Effector memory CD4-positive, alpha-beta T cell (primary cell): ENCODE results near the gene RPUSD3.
"Not testable (repeated sequence)": the region's sequence is repeated elsewhere in the genome, so short reads cannot be mapped to it uniquely, and the experiment has no call there.

ENCODE experiments used
- DNase-seq, 3 donors: peaks; one replicate each; pipeline ENCODE4 v3.0.0-alpha.2; 2020
- H3K27ac ChIP-seq: 2 replicates; pipeline ENCODE4 v1.7.0; 2013; ENCODE audit warnings: mild to moderate bottlenecking, low read length, moderate library complexity; ENCODE audit not compliant: insufficient read depth, poor library complexity, severe bottlenecking
- H3K27me3 ChIP-seq: replicated peaks from 2 replicates; pipeline ENCODE4 v1.7.0; 2013; ENCODE audit warnings: mild to moderate bottlenecking, low read length; ENCODE audit not compliant: insufficient read depth, control insufficient read depth, poor library complexity, severe bottlenecking
- H3K36me3 ChIP-seq: 2 replicates; pipeline ENCODE4 v1.7.0; 2013; ENCODE audit warnings: mild to moderate bottlenecking, low read length, moderate library complexity; ENCODE audit not compliant: control insufficient read depth, insufficient read depth
- H3K4me1 ChIP-seq: 2 replicates; pipeline ENCODE4 v1.7.0; 2013; ENCODE audit warnings: low read length, mild to moderate bottlenecking; ENCODE audit not compliant: control insufficient read depth, insufficient read depth, poor library complexity, severe bottlenecking
- H3K4me3 ChIP-seq: 2 replicates; pipeline ENCODE4 v1.7.0; 2013; ENCODE audit warnings: low read length, low read depth, mild to moderate bottlenecking; ENCODE audit not compliant: insufficient read depth, poor library complexity, severe bottlenecking
- H3K9me3 ChIP-seq: 2 replicates; pipeline ENCODE4 v1.7.0; 2013; ENCODE audit warnings: mild to moderate bottlenecking, low read length, moderate library complexity; ENCODE audit not compliant: control insufficient read depth

Gene RPUSD3

GRCh38 chr3:9883706-9884554 lies 40.1 kb upstream of the RPUSD3 start:
- Histone ChIP-seq H3K36me3 (no peaks in the 10 kb centered on the region), H3K27me3 (no peaks in the 10 kb centered on the region), H3K4me3 (no peak overlapping the region), H3K9me3 (no peaks in the 10 kb centered on the region), H3K27ac (no peak overlapping the region), H3K4me1 (no peaks in the 10 kb centered on the region)
- DNase-seq = no peak

GRCh38 chr3:9881441-9881840 lies 37.6 kb upstream of the RPUSD3 start:
- Histone ChIP-seq H3K9me3 (no peaks in the 10 kb centered on the region), H3K27ac (no peak overlapping the region), H3K27me3 (no peaks in the 10 kb centered on the region), H3K4me1 (no peaks in the 10 kb centered on the region), H3K4me3 (no peak overlapping the region), H3K36me3 (no peaks in the 10 kb centered on the region)
- DNase-seq = no peak

- H3K4me1 ChIP-seq = no peaks in the 10 kb centered on the region
- no peaks in the 10 kb centered on the region for H3K36me3 ChIP-seq
- H3K27ac ChIP-seq = no peak within 1 kb of the TSS
- no peaks in the 10 kb centered on the region for H3K9me3 ChIP-seq
- no peak within 1 kb of the TSS for H3K4me3 ChIP-seq
- H3K27me3 ChIP-seq = no peaks in the 10 kb centered on the region
- no peak for DNase-seq
Observed at GRCh38 chr3:9879830-9880549, 36.2 kb upstream of the RPUSD3 start, which contains the start of gene CIDEC. TSS of gene CIDEC (minus strand) at chr3:9880253. CDS start at chr3:9878486, 1,767 bp downstream.

GRCh38 chr3:9878700-9879099 lies 34.9 kb upstream of the RPUSD3 start:
- Histone ChIP-seq H3K27me3 (no peaks in the 10 kb centered on the region), H3K27ac (no peak overlapping the region), H3K4me1 (no peaks in the 10 kb centered on the region), H3K9me3 (no peaks in the 10 kb centered on the region), H3K36me3 (no peaks in the 10 kb centered on the region), H3K4me3 (no peak overlapping the region)
- no peak for DNase-seq

- Histone ChIP-seq H3K36me3 (no peaks in the 10 kb centered on the region), H3K4me3 (no peak overlapping the region), H3K27me3 (no peaks in the 10 kb centered on the region), H3K9me3 (no peaks in the 10 kb centered on the region), H3K27ac (no peak overlapping the region), H3K4me1 (no peaks in the 10 kb centered on the region)
- DNase-seq = no peak
Observed at GRCh38 chr3:9876991-9877390, 33.2 kb upstream of the RPUSD3 start.

- not testable (repeated sequence) for H3K4me1 ChIP-seq, H3K36me3 ChIP-seq, DNase-seq, H3K27ac ChIP-seq, H3K9me3 ChIP-seq, H3K27me3 ChIP-seq, H3K4me3 ChIP-seq
Observed at GRCh38 chr3:9876255-9876654, 32.4 kb upstream of the RPUSD3 start.

- no peaks in the 10 kb centered on the region for H3K4me1 ChIP-seq
- H3K36me3 ChIP-seq = no peaks in the 10 kb centered on the region
- H3K4me3 ChIP-seq = no peak overlapping the region
- H3K27me3 ChIP-seq = no peaks in the 10 kb centered on the region
- no peak overlapping the region for H3K27ac ChIP-seq
- no peak for DNase-seq
- H3K9me3 ChIP-seq = no peaks in the 10 kb centered on the region
Observed at GRCh38 chr3:9875448-9875847, 31.6 kb upstream of the RPUSD3 start.

- H3K4me3 ChIP-seq, H3K9me3 ChIP-seq, DNase-seq, H3K36me3 ChIP-seq, H3K27me3 ChIP-seq, H3K27ac ChIP-seq, H3K4me1 ChIP-seq: not testable (repeated sequence)
Observed at GRCh38 chr3:9872067-9872466, 28.3 kb upstream of the RPUSD3 start.

GRCh38 chr3:9870978-9871377 lies 27.2 kb upstream of the RPUSD3 start:
- no peak for DNase-seq
- H3K27ac ChIP-seq = no peak overlapping the region
- no peaks in the 10 kb centered on the region for H3K9me3 ChIP-seq
- no peak overlapping the region for H3K4me3 ChIP-seq
- H3K36me3 ChIP-seq = no peaks in the 10 kb centered on the region
- no peaks in the 10 kb centered on the region for H3K27me3 ChIP-seq
- no peaks in the 10 kb centered on the region for H3K4me1 ChIP-seq

- no peak overlapping the region for H3K27ac ChIP-seq
- no peak for DNase-seq
- no peaks in the 10 kb centered on the region for H3K36me3 ChIP-seq
- no peaks in the 10 kb centered on the region for H3K9me3 ChIP-seq
- no peaks in the 10 kb centered on the region for H3K27me3 ChIP-seq
- no peaks in the 10 kb centered on the region for H3K4me1 ChIP-seq
- no peak overlapping the region for H3K4me3 ChIP-seq
Observed at GRCh38 chr3:9869955-9870354, 26.1 kb upstream of the RPUSD3 start.
